Activated naive CD8-positive, alpha-beta T cell (primary cell): ENCODE results near the gene MGAT5B.
"Not testable (repeated sequence)": the region's sequence is repeated elsewhere in the genome, so short reads cannot be mapped to it uniquely, and the experiment has no call there.

ENCODE experiments used
- H3K27ac Mint-ChIP-seq: one replicate; pipeline ENCODE4 v1.8.0; 2021; ENCODE audit warnings: mixed read lengths
- H3K27me3 Mint-ChIP-seq: one replicate; pipeline ENCODE4 v1.8.0; 2021; ENCODE audit warnings: mixed read lengths
- H3K36me3 Mint-ChIP-seq: one replicate; pipeline ENCODE4 v1.8.0; 2021; ENCODE audit warnings: mixed read lengths
- H3K4me1 Mint-ChIP-seq: one replicate; pipeline ENCODE4 v1.8.0; 2021; ENCODE audit warnings: low read depth, mixed read lengths
- H3K4me3 Mint-ChIP-seq: one replicate; pipeline ENCODE4 v1.8.0; 2021; ENCODE audit warnings: mild to moderate bottlenecking, mixed read lengths
- H3K9me3 Mint-ChIP-seq: one replicate; pipeline ENCODE4 v1.8.0; 2021; ENCODE audit warnings: low read depth, mixed read lengths

MGAT5B gene

GRCh38 chr17:76841776-76842405 is 26.3 kb upstream of the MGAT5B start:
- Mint-ChIP-seq H3K9me3 (no peaks in the 10 kb centered on the region), H3K4me1 (peaks cover 17% of the 10 kb centered on the region), H3K27ac (no peak overlapping the region)

GRCh38 chr17:76843068-76843467 is 25.1 kb upstream of the MGAT5B start:
- H3K27me3 Mint-ChIP-seq: peaks cover 25% of the 10 kb centered on the region
- peaks cover 17% of the 10 kb centered on the region for H3K4me1 Mint-ChIP-seq
- H3K36me3 Mint-ChIP-seq, H3K27ac Mint-ChIP-seq, H3K9me3 Mint-ChIP-seq, H3K4me3 Mint-ChIP-seq: not testable (repeated sequence)

More at GRCh38 chr17:76841776-76842405, 26.3 kb upstream of the MGAT5B start:
- Mint-ChIP-seq H3K4me3 (no peak overlapping the region), H3K27me3 (peaks cover 25% of the 10 kb centered on the region), H3K36me3 (no peaks in the 10 kb centered on the region)

GRCh38 chr17:76843703-76844484 is 24.3 kb upstream of the MGAT5B start:
- H3K36me3 Mint-ChIP-seq: no peaks in the 10 kb centered on the region
- H3K4me1 Mint-ChIP-seq: peaks cover 17% of the 10 kb centered on the region
- no peak overlapping the region for H3K4me3 Mint-ChIP-seq
- no peak overlapping the region for H3K27ac Mint-ChIP-seq
- peaks cover 25% of the 10 kb centered on the region for H3K27me3 Mint-ChIP-seq
- H3K9me3 Mint-ChIP-seq: no peaks in the 10 kb centered on the region

- no peak overlapping the region for H3K27ac Mint-ChIP-seq
Observed at GRCh38 chr17:76844485-76844829, 23.7 kb upstream of the MGAT5B start.

GRCh38 chr17:76844846-76845245 is 23.4 kb upstream of the MGAT5B start:
- no peaks in the 10 kb centered on the region for H3K9me3 Mint-ChIP-seq
- H3K27me3 Mint-ChIP-seq: peaks cover 23% of the 10 kb centered on the region
- H3K4me1 Mint-ChIP-seq: peaks cover 14% of the 10 kb centered on the region
- H3K36me3 Mint-ChIP-seq: no peaks in the 10 kb centered on the region
- H3K4me3 Mint-ChIP-seq: no peak overlapping the region
- H3K27ac Mint-ChIP-seq: no peak overlapping the region

More at GRCh38 chr17:76844485-76844829, 23.7 kb upstream of the MGAT5B start:
- Mint-ChIP-seq H3K4me3 (no peak overlapping the region), H3K27me3 (peaks cover 25% of the 10 kb centered on the region), H3K9me3 (no peaks in the 10 kb centered on the region), H3K4me1 (peaks cover 17% of the 10 kb centered on the region), H3K36me3 (no peaks in the 10 kb centered on the region)

- Mint-ChIP-seq H3K27ac (no peak overlapping the region), H3K4me3 (no peak overlapping the region), H3K9me3 (no peaks in the 10 kb centered on the region), H3K4me1 (peaks cover 6% of the 10 kb centered on the region), H3K36me3 (no peaks in the 10 kb centered on the region), H3K27me3 (peaks cover 21% of the 10 kb centered on the region)
Observed at GRCh38 chr17:76845541-76846017, 22.6 kb upstream of the MGAT5B start.

- Mint-ChIP-seq H3K4me1 (peaks cover 2% of the 10 kb centered on the region), H3K9me3 (no peaks in the 10 kb centered on the region), H3K4me3 (no peak overlapping the region), H3K27me3 (peaks cover 18% of the 10 kb centered on the region), H3K27ac (no peak overlapping the region), H3K36me3 (no peaks in the 10 kb centered on the region)
Observed at GRCh38 chr17:76847031-76847430, 21.2 kb upstream of the MGAT5B start.

- Mint-ChIP-seq H3K9me3 (no peaks in the 10 kb centered on the region), H3K4me1 (no peaks in the 10 kb centered on the region), H3K36me3 (no peaks in the 10 kb centered on the region), H3K4me3 (no peak overlapping the region), H3K27me3 (peaks cover 18% of the 10 kb centered on the region), H3K27ac (no peak overlapping the region)
Observed at GRCh38 chr17:76848670-76849069, 19.5 kb upstream of the MGAT5B start.

- not testable (repeated sequence) for H3K4me3 Mint-ChIP-seq, H3K27ac Mint-ChIP-seq, H3K36me3 Mint-ChIP-seq, H3K9me3 Mint-ChIP-seq, H3K4me1 Mint-ChIP-seq
- H3K27me3 Mint-ChIP-seq: peaks cover 16% of the 10 kb centered on the region
Observed at GRCh38 chr17:76849160-76849559, 19.0 kb upstream of the MGAT5B start.

GRCh38 chr17:76852843-76853242 is 15.4 kb upstream of the MGAT5B start:
- Mint-ChIP-seq H3K4me1 (no peaks in the 10 kb centered on the region), H3K27me3 (peaks cover 3% of the 10 kb centered on the region)

GRCh38 chr17:76855105-76855504 is 13.1 kb upstream of the MGAT5B start:
- Mint-ChIP-seq H3K4me3 (no peak overlapping the region), H3K4me1 (no peaks in the 10 kb centered on the region), H3K27ac (no peak overlapping the region), H3K27me3 (peaks cover 5% of the 10 kb centered on the region), H3K9me3 (no peaks in the 10 kb centered on the region), H3K36me3 (no peaks in the 10 kb centered on the region)

More at GRCh38 chr17:76852843-76853242, 15.4 kb upstream of the MGAT5B start:
- no peak overlapping the region for H3K4me3 Mint-ChIP-seq
- H3K36me3 Mint-ChIP-seq: no peaks in the 10 kb centered on the region
- H3K27ac Mint-ChIP-seq: no peak overlapping the region
- no peaks in the 10 kb centered on the region for H3K9me3 Mint-ChIP-seq

- H3K4me3 Mint-ChIP-seq: no peak overlapping the region
- H3K9me3 Mint-ChIP-seq: no peaks in the 10 kb centered on the region
- H3K36me3 Mint-ChIP-seq: no peaks in the 10 kb centered on the region
- peaks cover 5% of the 10 kb centered on the region for H3K27me3 Mint-ChIP-seq
- H3K4me1 Mint-ChIP-seq: no peaks in the 10 kb centered on the region
- no peak overlapping the region for H3K27ac Mint-ChIP-seq
Observed at GRCh38 chr17:76862079-76862478, 6.1 kb upstream of the MGAT5B start.

GRCh38 chr17:76862494-76862893 is 5.7 kb upstream of the MGAT5B start:
- Mint-ChIP-seq H3K4me3 (no peak overlapping the region), H3K27me3 (peaks cover 7% of the 10 kb centered on the region), H3K4me1 (peaks cover under 1% of the 10 kb centered on the region), H3K27ac (no peak overlapping the region), H3K36me3 (no peaks in the 10 kb centered on the region), H3K9me3 (no peaks in the 10 kb centered on the region)

- Mint-ChIP-seq H3K9me3 (no peaks in the 10 kb centered on the region), H3K4me3 (no peak overlapping the region), H3K27ac (no peak overlapping the region), H3K36me3 (no peaks in the 10 kb centered on the region), H3K27me3 (peaks cover 5% of the 10 kb centered on the region), H3K4me1 (peaks cover 7% of the 10 kb centered on the region)
Observed at GRCh38 chr17:76864024-76864423, 4.2 kb upstream of the MGAT5B start.

GRCh38 chr17:76865174-76865573 is 3.0 kb upstream of the MGAT5B start:
- no peak overlapping the region for H3K27ac Mint-ChIP-seq

More at GRCh38 chr17:76865174-76865573, 3.0 kb upstream of the MGAT5B start:
- peaks cover 7% of the 10 kb centered on the region for H3K4me1 Mint-ChIP-seq
- H3K9me3 Mint-ChIP-seq: no peaks in the 10 kb centered on the region
- H3K36me3 Mint-ChIP-seq: no peaks in the 10 kb centered on the region
- no peak overlapping the region for H3K4me3 Mint-ChIP-seq
- peaks cover 5% of the 10 kb centered on the region for H3K27me3 Mint-ChIP-seq
